ENCODE measurements around the gene C16orf74.

Gene C16orf74

GRCh38 chr16:85673529-85674417, 77.1 kb downstream of the C16orf74 start:
- DNase-seq (ENCODE audit: low spot score) = no peak

- no peak for DNase-seq (ENCODE audit: low spot score)
Observed at GRCh38 chr16:85670840-85671239, 80.1 kb downstream of the C16orf74 start.

GRCh38 chr16:85668676-85669424, 82.0 kb downstream of the C16orf74 start:
- no peak for DNase-seq (ENCODE audit: low spot score)

GRCh38 chr16:85667841-85668413, 83.0 kb downstream of the C16orf74 start:
- DNase-seq (ENCODE audit: low spot score) = no peak

GRCh38 chr16:85667261-85667660, 83.6 kb downstream of the C16orf74 start:
- DNase-seq (ENCODE audit: low spot score) = no peak

- DNase-seq (ENCODE audit: low spot score) = no peak
Observed at GRCh38 chr16:85665929-85666328, 85.0 kb downstream of the C16orf74 start.

GRCh38 chr16:85665373-85665740, 85.5 kb downstream of the C16orf74 start:
- no peak for DNase-seq (ENCODE audit: low spot score)

- no peak for DNase-seq (ENCODE audit: low spot score)
Observed at GRCh38 chr16:85664580-85665372, 86.1 kb downstream of the C16orf74 start.

GRCh38 chr16:85663891-85664321, 87.0 kb downstream of the C16orf74 start:
- DNase-seq (ENCODE audit: low spot score) = no peak

- no peak for DNase-seq (ENCODE audit: low spot score)
Observed at GRCh38 chr16:85662976-85663830, 87.7 kb downstream of the C16orf74 start.

- no peak for DNase-seq (ENCODE audit: low spot score)
Observed at GRCh38 chr16:85662482-85662812, 88.4 kb downstream of the C16orf74 start.

GRCh38 chr16:85661740-85662481, 89.0 kb downstream of the C16orf74 start:
- no peak for DNase-seq (ENCODE audit: low spot score)

GRCh38 chr16:85660843-85661739, 89.8 kb downstream of the C16orf74 start:
- DNase-seq (ENCODE audit: low spot score) = no peak

- DNase-seq (ENCODE audit: low spot score) = peak; percentile 98
Observed at GRCh38 chr16:85659805-85660511, 90.9 kb downstream of the C16orf74 start.

GRCh38 chr16:85659336-85659735, 91.6 kb downstream of the C16orf74 start:
- DNase-seq (ENCODE audit: low spot score) = no peak

GRCh38 chr16:85658504-85659326, 92.2 kb downstream of the C16orf74 start:
- no peak for DNase-seq (ENCODE audit: low spot score)

GRCh38 chr16:85657996-85658395, 92.9 kb downstream of the C16orf74 start:
- DNase-seq (ENCODE audit: low spot score) = no peak
